ENCODE data around the gene NAA16. TPM values are rescaled to one million over a fixed set of nuclear protein-coding genes. Genes with fewer than 3 reads are reported as not detected.

NAA16 gene
- total RNA-seq, 4 donors from 2014 or later: 13.8 to 22.0 (median 14.9) TPM

- Histone ChIP-seq H3K36me3 (no peaks in the 10 kb centered on the region), H3K4me3 (no peak overlapping the region), H3K27me3 (peaks cover 0 to 21% (median 5%) of the 10 kb centered on the region in 4 donors), H3K27ac (replicated peaks in 1 of 4) (no peak overlapping the region), H3K9me3 (no peaks in the 10 kb centered on the region), H3K4me1 (peaks cover 0 to 13% (median 9%) of the 10 kb centered on the region in 4 donors)
- intact Hi-C loops (cut with DNase I): no loop called here
- 69% methylated on average over 13 of the region's 22 CpGs for WGBS
- TF ChIP-seq POLR2A (IDR thresholded peaks at IDR 0.05; ENCODE audit: low read depth) (no peak), EP300 (IDR thresholded peaks at IDR 0.05) (no peak), POLR2AphosphoS5 (IDR thresholded peaks at IDR 0.05) (no peak), CTCF (IDR thresholded peaks at IDR 0.05) (no peak)
- DNase-seq (ENCODE audit: extremely low spot score): no peak
Observed at GRCh38 chr13:41426047-41426446, 115.0 kb downstream of the NAA16 start.

Small RNA genes within 50 kb of the gene (small RNA-seq; reads per million reads assigned to genes)
- 0 reads per million in 3 donors for gene RNU6-57P

Other genes with a start within 250 kb of the NAA16 start
- gene WBP4, start 249.8 kb upstream of the NAA16 start, total RNA-seq: 10 to 100 TPM; 15.3 to 23.2 (median 18.5) TPM
- 1 to 10 TPM; 4.6 to 9.1 (median 7.5) TPM for gene KBTBD6, start 178.5 kb upstream of the NAA16 start, total RNA-seq
- gene KBTBD7, start 116.7 kb upstream of the NAA16 start, total RNA-seq: 10 to 100 TPM in 1 of 4 donors, 1 to 10 TPM in 3; 4.0 to 10.3 (median 7.7) TPM
- 10 to 100 TPM in 1 of 4 donors, 1 to 10 TPM in 3; 6.4 to 18.7 (median 8.9) TPM for gene MTRF1, start 47.7 kb upstream of the NAA16 start, total RNA-seq
- gene RGCC, start 146.3 kb downstream of the NAA16 start, total RNA-seq: 100 to 1,000 TPM in 1 of 4 donors, 10 to 100 TPM in 3; 56.5 to 142 (median 77.1) TPM